H1 (cell line): ENCODE data around the gene CRTAC1. TPM values are rescaled to one million over a fixed set of nuclear protein-coding genes. Genes with fewer than 3 reads are reported as not detected.

Experiments used
- CTCF ChIA-PET: fragments of 300-600 bp; sonication (Branson Sonifier 250); formaldehyde crosslinking; loops from one replicate; lab custom pipeline; 2021; ENCODE audit not compliant: partially characterized antibody; lab: Charles Lee
- POLR2A ChIA-PET: fragments of 300-600 bp; sonication (Branson Sonifier 250); formaldehyde crosslinking; loops from one replicate; lab custom pipeline; 2021; ENCODE audit warnings: inconsistent platforms; ENCODE audit not compliant: partially characterized antibody; lab: Charles Lee
- DNase-seq, 2 experiments: peaks; one replicate each; pipeline versions ENCODE4 v3.0.0 to v3.0.0-alpha.2; 2010 to 2022; ENCODE audit warnings: low spot score in 2 of 2, low read depth in 1 of 2, mixed read lengths in 1 of 2
- FAIRE-seq: peaks from 2 replicates; lab custom pipeline; 2011; peaks lifted over from hg19 to GRCh38; lab: Jason Lieb, UNC
- H2AFZ ChIP-seq: 2 replicates; pipeline ENCODE4 v1.8.1; 2012; ENCODE audit warnings: low read length, inconsistent platforms
- H2AK5ac ChIP-seq: 2 replicates; pipeline ENCODE4 v1.6.1; 2013; ENCODE audit warnings: low read depth, low read length
- H2BK120ac ChIP-seq: replicated peaks from 2 replicates; pipeline ENCODE3; 2013; ENCODE audit warnings: low read depth, low read length, inconsistent platforms
- H2BK12ac ChIP-seq: 2 replicates; pipeline ENCODE4 v1.6.1; 2013; ENCODE audit warnings: low read depth, low read length
- H2BK15ac ChIP-seq: 2 replicates; pipeline ENCODE4 v1.6.1; 2013; ENCODE audit warnings: low read length
- H2BK20ac ChIP-seq: 2 replicates; pipeline ENCODE4 v1.6.1; 2013; ENCODE audit warnings: low read length
- H2BK5ac ChIP-seq: 2 replicates; pipeline ENCODE4 v1.6.1; 2013; ENCODE audit warnings: low read depth, low read length
- H3K14ac ChIP-seq: 2 replicates; pipeline ENCODE4 v1.6.1; 2013; ENCODE audit warnings: inconsistent platforms; ENCODE audit not compliant: insufficient read length
- H3K18ac ChIP-seq: 2 replicates; pipeline ENCODE4 v1.6.1; 2013; ENCODE audit warnings: low read length; ENCODE audit errors: extremely low read depth
- H3K23ac ChIP-seq: 2 replicates; pipeline ENCODE4 v1.6.1; 2013; ENCODE audit warnings: inconsistent platforms; ENCODE audit not compliant: insufficient read length
- H3K23me2 ChIP-seq: 2 replicates; pipeline ENCODE4 v1.6.1; 2013; ENCODE audit warnings: low read depth, low read length
- H3K27ac ChIP-seq: 2 replicates; pipeline ENCODE4 v1.6.1; 2011; ENCODE audit warnings: low read depth, low read length, inconsistent platforms
- H3K27me3 ChIP-seq, 4 experiments: replicated peaks in 1 of 4; 1 replicate in 1 of 4; 2 replicates in 3 of 4; pipeline versions ENCODE4 v1.6.1 to v1.8.1; 2011 to 2013; ENCODE audit warnings: low read length in 3 of 4, mild to moderate bottlenecking in 3 of 4, inconsistent platforms in 2 of 4, mixed read lengths in 2 of 4, moderate library complexity in 1 of 4; ENCODE audit not compliant: control insufficient read depth in 3 of 4, insufficient read depth in 3 of 4; ENCODE audit errors: extremely low read depth in 1 of 4
- H3K36me3 ChIP-seq, 4 experiments: 2 replicates each; pipeline versions ENCODE4 v1.6.1 to v1.8.1; 2011 to 2013; ENCODE audit warnings: mild to moderate bottlenecking in 4 of 4, low read length in 3 of 4, moderate library complexity in 2 of 4, control low read depth in 1 of 4, inconsistent platforms in 1 of 4; ENCODE audit not compliant: insufficient read depth in 4 of 4, control insufficient read depth in 2 of 4
- H3K4ac ChIP-seq: replicated peaks from 2 replicates; pipeline ENCODE3; 2013; ENCODE audit warnings: low read length, low read depth, mixed read lengths, inconsistent platforms; ENCODE audit not compliant: insufficient read length
- H3K4me1 ChIP-seq, 4 experiments: replicated peaks in 1 of 4; 1 replicate in 1 of 4; 2 replicates in 3 of 4; pipeline versions ENCODE4 v1.6.1 to v1.8.1; 2011 to 2013; ENCODE audit warnings: low read length in 3 of 4, inconsistent platforms in 2 of 4, mixed read lengths in 1 of 4; ENCODE audit not compliant: insufficient read depth in 4 of 4, control insufficient read depth in 3 of 4
- H3K4me2 ChIP-seq, 2 experiments: 2 replicates each; pipeline versions ENCODE4 v1.6.1 to v1.8.1; 2011 to 2013; ENCODE audit warnings: low read depth in 2 of 2, low read length in 2 of 2, control low read depth in 1 of 2, inconsistent platforms in 1 of 2, mild to moderate bottlenecking in 1 of 2; ENCODE audit not compliant: insufficient read depth in 1 of 2
- H3K4me3 ChIP-seq, 4 experiments: fragments of 200-600, 300-600 bp in 1 of 4; sonication (generic), shearing (Covaris generic), sonication (Bioruptor Twin) in 1 of 4; 2 replicates each; pipeline versions ENCODE4 v1.5.1 to v1.8.1; 2011 to 2016; ENCODE audit warnings: low read length in 4 of 4, low read depth in 3 of 4, control low read depth in 2 of 4, inconsistent platforms in 2 of 4, mild to moderate bottlenecking in 2 of 4, mixed read lengths in 1 of 4, moderate library complexity in 1 of 4; ENCODE audit not compliant: insufficient read depth in 2 of 4; ENCODE audit errors: extremely low read depth in 1 of 4
- H3K56ac ChIP-seq: replicated peaks from 2 replicates; pipeline ENCODE3; 2013; ENCODE audit warnings: low read depth, mild to moderate bottlenecking, mixed read lengths, low read length, inconsistent platforms; ENCODE audit not compliant: insufficient read length
- H3K79me1 ChIP-seq: 2 replicates; pipeline ENCODE4 v1.6.1; 2013; ENCODE audit warnings: low read depth, low read length, control low read depth
- H3K79me2 ChIP-seq, 2 experiments: 2 replicates each; pipeline versions ENCODE4 v1.6.1 to v1.8.1; 2012 to 2013; ENCODE audit warnings: low read length in 2 of 2, mild to moderate bottlenecking in 2 of 2, inconsistent platforms in 1 of 2; ENCODE audit not compliant: insufficient read depth in 2 of 2, control insufficient read depth in 1 of 2
- H3K9ac ChIP-seq, 4 experiments: replicated peaks in 1 of 4; 1 replicate in 1 of 4; 2 replicates in 3 of 4; pipeline versions ENCODE4 v1.6.1 to v1.8.1; 2011 to 2013; ENCODE audit warnings: low read depth in 3 of 4, low read length in 3 of 4, control low read depth in 2 of 4, mild to moderate bottlenecking in 2 of 4, moderate library complexity in 2 of 4, inconsistent platforms in 1 of 4; ENCODE audit errors: extremely low read depth in 1 of 4
- H3K9me3 ChIP-seq, 2 experiments: 2 replicates each; pipeline versions ENCODE4 v1.6.1 to v1.8.1; 2012 to 2013; ENCODE audit warnings: mild to moderate bottlenecking in 2 of 2, moderate library complexity in 2 of 2, control low read depth in 1 of 2, inconsistent platforms in 1 of 2, low read depth in 1 of 2, low read length in 1 of 2, mixed read lengths in 1 of 2; ENCODE audit not compliant: insufficient read depth in 2 of 2
- H4K20me1 ChIP-seq, 2 experiments: replicated peaks in 1 of 2; 2 replicates each; pipeline versions ENCODE3 to v1.8.1; 2011 to 2013; ENCODE audit warnings: inconsistent platforms in 2 of 2, low read length in 2 of 2, mild to moderate bottlenecking in 1 of 2; ENCODE audit not compliant: insufficient read depth in 2 of 2, control insufficient read depth in 1 of 2
- H4K5ac ChIP-seq: 2 replicates; pipeline ENCODE4 v1.6.1; 2013; ENCODE audit warnings: low read length, low read depth, mixed read lengths, inconsistent platforms; ENCODE audit not compliant: insufficient read length
- H4K8ac ChIP-seq: 2 replicates; pipeline ENCODE4 v1.8.0; 2013; ENCODE audit warnings: mild to moderate bottlenecking, moderate library complexity, low read length, inconsistent platforms; ENCODE audit not compliant: insufficient read depth; ENCODE audit errors: extremely low read depth
- H4K91ac ChIP-seq: replicated peaks from 2 replicates; pipeline ENCODE3; 2013; ENCODE audit warnings: low read length, mixed read lengths, inconsistent platforms; ENCODE audit not compliant: insufficient read length
- POLR2AphosphoS5 ChIP-seq: IDR thresholded peaks from 2 replicates; pipeline ENCODE4 v1.6.1; 2011; ENCODE audit warnings: low read depth, low read length
- WGBS, 2 experiments: shearing (Covaris generic) in 1 of 2; methylation state at CpG; one replicate each; pipeline versions ENCODE4 v1.1.6 to v1.1.7; 2013 to 2015; ENCODE audit warnings: low lambda C conversion rate in 2 of 2, mixed read lengths in 2 of 2, inconsistent platforms in 1 of 2, low coverage in 1 of 2, missing lambda C conversion rate in 1 of 2; ENCODE audit not compliant: insufficient replicate concordance in 2 of 2, insufficient coverage in 1 of 2, insufficient read length in 1 of 2; ENCODE audit errors: extremely low coverage in 1 of 2, missing lambda C conversion rate in 1 of 2; 5-methylcytosine and 5-hydroxymethylcytosine counted together
- polyA plus RNA-seq, 7 experiments: library from polyadenylated mRNA; depleted of rRNA in 3 of 7; stranded (reverse) in 5 of 7; unstranded in 2 of 7; fragments of >200 nt in 5 of 7; fragments of 200-250 nt in 2 of 7; gene quantifications; 1 replicate in 5 of 7; 2 replicates in 1 of 7; 4 replicates in 1 of 7; pipeline versions ENCODE4 v1.2.1 to v1.2.3, GENCODE V29; 2011 to 2013; ENCODE audit warnings: missing spikeins in 2 of 7, mixed read lengths in 2 of 7
- total RNA-seq: library from RNA; stranded (reverse); fragmentation: NEBNext Ultra II Directional; extraction: Animal tissue kit (Norgen Biotek cat#: 25700); gene quantifications from 2 replicates; pipeline ENCODE4 v1.2.1, GENCODE V29; 2021

The CRTAC1 gene
- total and polyA plus RNA-seq, 2 of the 8 experiments (the other 6 are each of a cell fraction or from before 2014, with no cell fraction given), result 0.91 to 1.2 TPM

- Histone ChIP-seq H3K23ac (no peak overlapping the region), H3K4ac (no peak overlapping the region), H3K4me1 (peaks cover 0 to 5% (median under 1%) of the 10 kb centered on the region in 4 experiments; a peak in 1 of 7 replicates), H3K79me2 (no peaks in the 10 kb centered on the region), H2AK5ac (no peak overlapping the region), H2AFZ (no peak overlapping the region), H3K27ac (no peak overlapping the region), H2BK12ac (no peak overlapping the region), H3K56ac (no peak overlapping the region), H4K20me1 (no peaks in the 10 kb centered on the region), H4K8ac (no peak overlapping the region), H4K5ac (no peak overlapping the region), H2BK120ac (no peak overlapping the region), H3K79me1 (peaks cover 3% of the 10 kb centered on the region; the same call in 1 of the 2 replicates), H3K9me3 (no peaks in the 10 kb centered on the region), H3K36me3 (no peaks in the 10 kb centered on the region), H3K14ac (no peak overlapping the region), H3K4me2 (no peak overlapping the region), H3K27me3 (no peaks in the 10 kb centered on the region), H4K91ac (no peak overlapping the region), H3K4me3 (no peak overlapping the region), H3K23me2 (no peaks in the 10 kb centered on the region; the same call in 1 of the 2 replicates), H2BK5ac (no peak overlapping the region), H2BK15ac (no peak overlapping the region), H3K18ac (no peak overlapping the region), H3K9ac (no peak overlapping the region), H2BK20ac (no peak overlapping the region)
- POLR2A ChIA-PET, result interaction anchor here (0.7 kb wide), 1 partner anchor 613 kb away, joined by 4 read pairs; no protein-coding TSS in a partner anchor
- DNase-seq (peak in 1 of 2 experiments; percentile 26), FAIRE-seq (no peak)
- CTCF ChIA-PET, result interaction anchor here (0.7 to 6.0 kb wide), 7 partner anchors 11 to 155 kb away, joined by 3 to 51 read pairs (median 5); partner anchors contain the start of gene CRTAC1
- TF ChIP-seq POLR2AphosphoS5, result no peak
- 84% methylated on average over 10 of the region's 10 CpGs; no CpG with 5 or more reads in 1 of the 2 experiments for WGBS, 2 experiments
These were observed 13.5 kb downstream of the CRTAC1 start for GRCh38 chr10:98016772-98017475.
